GM12873 (cell line): ENCODE data around the gene CCNY.

Source experiments
- TF ChIP-seq, protein P1 (sequence below): IDR thresholded peaks from 2 replicates; pipeline ENCODE4 v1.5.1; 2012; ENCODE audit warnings: low read depth, mild to moderate bottlenecking, moderate library complexity, low read length, control low read depth; ENCODE audit not compliant: insufficient read depth; ENCODE audit errors: missing control alignments

The CCNY gene

DNA sequence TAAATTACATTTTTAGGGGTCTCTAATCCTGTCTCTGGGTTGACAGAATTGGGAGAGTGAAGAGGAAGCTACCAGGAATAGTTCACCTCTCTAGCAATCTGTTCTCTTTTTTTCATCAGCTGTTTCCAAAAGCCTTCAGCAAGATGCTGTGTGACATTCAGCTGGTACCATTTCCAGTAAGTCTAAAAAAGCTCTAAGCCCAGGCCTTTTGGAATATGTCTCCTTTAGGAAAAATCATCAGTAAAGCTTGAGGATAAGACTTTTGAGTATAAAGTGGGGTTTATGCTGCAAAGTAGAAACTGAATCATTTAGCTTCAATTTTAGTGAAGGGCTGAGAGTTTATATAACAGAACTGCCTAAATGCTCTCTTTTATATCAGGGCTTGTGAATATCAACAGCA lies 81.5 kb downstream of the CCNY start:
- TF ChIP-seq, protein P1, sequence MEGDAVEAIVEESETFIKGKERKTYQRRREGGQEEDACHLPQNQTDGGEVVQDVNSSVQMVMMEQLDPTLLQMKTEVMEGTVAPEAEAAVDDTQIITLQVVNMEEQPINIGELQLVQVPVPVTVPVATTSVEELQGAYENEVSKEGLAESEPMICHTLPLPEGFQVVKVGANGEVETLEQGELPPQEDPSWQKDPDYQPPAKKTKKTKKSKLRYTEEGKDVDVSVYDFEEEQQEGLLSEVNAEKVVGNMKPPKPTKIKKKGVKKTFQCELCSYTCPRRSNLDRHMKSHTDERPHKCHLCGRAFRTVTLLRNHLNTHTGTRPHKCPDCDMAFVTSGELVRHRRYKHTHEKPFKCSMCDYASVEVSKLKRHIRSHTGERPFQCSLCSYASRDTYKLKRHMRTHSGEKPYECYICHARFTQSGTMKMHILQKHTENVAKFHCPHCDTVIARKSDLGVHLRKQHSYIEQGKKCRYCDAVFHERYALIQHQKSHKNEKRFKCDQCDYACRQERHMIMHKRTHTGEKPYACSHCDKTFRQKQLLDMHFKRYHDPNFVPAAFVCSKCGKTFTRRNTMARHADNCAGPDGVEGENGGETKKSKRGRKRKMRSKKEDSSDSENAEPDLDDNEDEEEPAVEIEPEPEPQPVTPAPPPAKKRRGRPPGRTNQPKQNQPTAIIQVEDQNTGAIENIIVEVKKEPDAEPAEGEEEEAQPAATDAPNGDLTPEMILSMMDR = no peak

DNA sequence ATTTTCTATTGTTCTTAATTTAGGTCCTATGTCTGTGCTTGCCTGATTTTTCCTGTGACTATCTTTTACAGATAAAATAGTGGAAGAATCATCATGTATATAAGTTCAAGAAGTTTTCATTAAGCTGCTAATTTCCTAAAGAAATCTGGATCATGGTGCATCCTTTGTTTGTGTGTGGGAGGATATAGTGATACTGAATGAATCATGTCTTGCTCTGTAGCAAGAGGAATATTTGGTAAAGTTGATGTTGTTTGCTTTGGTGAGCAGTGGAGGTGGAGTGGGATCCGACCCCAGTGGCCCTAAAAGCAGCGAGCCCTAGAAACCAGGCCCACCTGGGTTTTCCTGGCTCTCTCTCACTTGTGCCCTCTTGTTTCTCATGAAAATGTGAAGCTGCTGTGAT lies 83.7 kb downstream of the CCNY start:
- TF ChIP-seq, protein P1 = no peak

DNA sequence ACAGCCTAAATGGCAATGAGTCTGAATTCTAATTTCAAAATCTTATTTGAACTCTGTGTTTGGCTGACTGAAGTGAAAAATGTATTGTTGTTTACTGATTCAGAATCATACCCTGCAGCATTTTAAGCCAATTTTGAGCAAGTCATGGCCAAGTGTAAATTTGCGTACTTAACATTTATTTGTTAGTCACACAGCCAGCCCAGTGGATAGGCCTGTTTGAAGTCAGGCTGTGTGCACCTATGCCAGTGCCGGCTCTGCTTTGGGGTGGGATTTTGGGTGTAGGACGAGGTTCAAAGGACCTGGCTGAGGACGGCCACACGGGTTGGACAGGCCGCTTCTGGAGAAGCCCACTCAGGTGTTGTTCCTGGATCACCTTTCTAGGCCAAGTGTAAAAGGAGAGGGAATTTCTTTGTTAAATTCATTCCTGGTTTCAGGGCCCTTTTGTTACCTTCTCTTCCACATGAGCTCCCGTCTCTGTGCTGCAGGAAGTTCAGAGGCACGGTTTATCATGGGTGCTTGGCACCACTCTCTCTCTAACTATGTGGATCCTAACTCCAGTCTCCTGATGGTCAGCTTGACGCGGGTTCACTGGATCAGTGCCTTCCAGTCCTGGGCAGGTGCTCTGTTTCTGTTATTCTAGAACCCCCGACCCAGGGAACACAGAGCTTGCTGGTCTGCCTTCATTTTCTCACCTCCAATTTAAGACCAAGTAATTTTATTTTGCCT lies 84.7 kb downstream of the CCNY start:
- TF ChIP-seq, protein P1 = no peak

DNA sequence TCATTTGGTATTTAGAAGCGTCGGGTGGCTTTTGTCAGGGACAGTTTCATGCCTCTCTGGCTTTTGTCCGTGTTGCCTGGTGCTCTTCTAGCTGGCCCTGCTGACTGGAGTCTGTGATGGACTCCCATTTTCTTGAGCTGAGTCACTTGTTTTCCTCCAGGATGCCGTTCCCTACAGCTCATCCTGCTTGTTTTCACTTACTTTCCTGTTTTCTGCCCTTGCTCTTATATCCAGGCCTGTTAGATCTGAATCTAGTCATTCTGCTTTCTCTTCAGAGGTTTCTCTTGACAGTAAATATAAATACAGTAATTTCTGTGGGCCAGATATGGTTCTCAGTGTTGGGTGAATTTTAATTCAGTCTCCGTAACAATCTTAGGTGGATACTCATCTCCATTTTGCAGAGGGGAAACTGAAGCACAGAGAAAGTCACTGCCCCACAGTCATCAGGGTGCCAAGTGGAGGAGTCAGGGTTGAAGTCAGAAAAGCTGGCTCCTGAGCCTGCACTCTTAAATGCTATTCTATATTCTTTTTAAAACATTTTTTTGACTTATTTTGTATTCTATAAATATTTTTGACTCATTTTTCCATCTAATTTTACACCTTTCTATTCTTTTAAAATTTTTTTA lies 85.4 kb downstream of the CCNY start:
- TF ChIP-seq, protein P1 = no peak

DNA sequence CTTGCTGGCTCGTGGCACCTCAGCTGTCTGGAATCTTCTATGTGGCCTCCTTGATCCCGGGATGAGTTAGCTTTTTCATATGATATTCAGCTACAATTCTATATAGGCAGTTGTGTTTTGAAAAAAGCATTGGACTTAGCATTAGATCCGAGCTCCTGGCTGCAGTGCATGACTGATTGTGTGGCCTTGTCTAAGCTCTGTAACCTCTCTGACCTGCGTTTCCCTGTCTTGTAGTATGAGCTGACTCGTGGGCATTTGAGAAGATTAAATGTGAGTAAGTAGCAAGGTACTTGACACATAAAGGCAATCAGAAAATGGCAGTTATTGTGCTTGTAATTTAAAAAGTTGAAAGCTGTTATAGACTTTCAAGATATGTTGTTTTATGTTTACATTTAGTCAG lies 85.9 kb downstream of the CCNY start:
- TF ChIP-seq, protein P1 = no peak

DNA sequence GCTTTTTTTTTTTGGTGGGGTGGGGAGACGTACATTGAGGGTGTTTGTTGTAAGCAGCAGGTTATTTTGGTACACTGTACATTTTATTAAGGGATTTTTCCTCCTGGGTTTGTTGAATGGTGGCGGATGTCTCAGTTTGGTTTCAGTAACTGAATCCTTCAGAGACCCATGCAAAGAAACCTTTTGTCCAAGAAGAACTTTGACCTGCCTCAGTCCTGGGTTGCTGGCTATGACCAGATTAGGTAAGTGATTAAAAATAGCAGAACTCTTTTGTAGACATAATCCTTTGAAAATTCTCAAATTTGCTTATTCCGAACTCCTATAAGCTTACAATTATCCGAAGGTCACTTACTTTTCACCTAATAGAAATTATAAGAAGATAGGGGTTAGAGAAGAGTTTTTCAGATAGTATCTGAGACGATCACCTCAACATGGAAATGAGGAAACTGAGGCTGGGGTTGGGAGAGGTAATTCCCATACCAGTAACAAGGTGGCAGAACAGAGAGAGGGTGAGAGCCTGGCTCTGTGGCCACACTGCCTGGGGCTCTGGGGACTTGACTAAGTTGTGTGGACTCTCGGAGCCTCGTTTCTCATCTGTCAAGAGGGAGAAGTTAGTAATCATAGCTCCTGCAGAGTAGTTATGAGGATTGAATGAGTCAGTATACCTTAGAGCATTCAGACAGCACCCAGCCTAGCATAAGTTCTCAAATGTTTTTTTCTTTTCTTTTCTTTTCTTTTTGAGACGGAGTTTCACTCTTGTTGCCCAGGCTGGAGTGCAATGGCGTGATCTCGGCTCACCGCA lies 87.4 kb downstream of the CCNY start:
- TF ChIP-seq, protein P1 = no peak

DNA sequence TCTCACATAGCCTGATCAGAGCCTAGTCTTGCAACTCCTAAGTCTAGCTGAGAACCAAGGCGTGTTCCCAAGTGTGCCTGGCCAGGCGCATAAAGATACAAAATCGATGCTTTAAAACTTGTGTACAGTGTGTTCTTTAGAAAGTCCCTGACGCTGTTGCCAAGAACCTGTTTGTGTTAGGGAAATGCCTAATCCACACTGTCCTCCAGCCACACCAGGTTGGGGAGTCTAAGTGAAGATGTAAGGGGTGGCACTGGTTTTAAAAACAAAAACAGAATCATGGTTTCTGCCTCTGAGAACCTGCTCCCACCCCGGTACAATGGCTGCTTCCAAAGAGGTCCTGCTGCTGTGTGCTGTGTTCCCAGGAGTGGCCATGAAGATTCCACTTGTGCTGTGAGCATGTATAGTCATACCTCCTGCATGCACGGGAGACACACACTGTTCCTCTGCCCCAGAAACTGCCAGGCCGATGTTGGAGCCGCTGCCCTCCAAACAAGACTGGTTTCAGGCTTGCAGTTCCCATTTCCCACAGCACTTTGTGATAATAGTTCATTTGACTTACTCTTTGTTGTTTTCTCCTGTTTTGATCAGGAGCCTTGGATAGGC lies 88.5 kb downstream of the CCNY start:
- TF ChIP-seq, protein P1 = no peak
